HepG2 (cell line): ENCODE data around the gene TENT4B. TPM values are rescaled to one million over a fixed set of nuclear protein-coding genes. Genes with fewer than 3 reads are reported as not detected.

Experiments used
- AHR ChIP-seq: IDR thresholded peaks from 2 replicates; pipeline ENCODE4 v1.6.1; 2018; ENCODE audit warnings: missing genetic modification reagents, missing compliant biosample characterization
- CENPT ChIP-seq: sonication (generic); formaldehyde crosslinking; IDR thresholded peaks from 2 replicates; pipeline ENCODE4 v1.8.0; 2022; ENCODE audit warnings: low read depth, mild to moderate bottlenecking, moderate library complexity, missing genetic modification reagents
- CTCF ChIP-seq: sonication (generic); formaldehyde crosslinking; IDR thresholded peaks from 2 replicates; pipeline ENCODE4 v1.5.0; 2020; ENCODE audit warnings: mild to moderate bottlenecking, missing genetic modification reagents, moderate library complexity
- E2F5 ChIP-seq: sonication (generic); formaldehyde crosslinking; conservative IDR thresholded peaks from 2 replicates; pipeline ENCODE4 v1.4.0; 2020; ENCODE audit warnings: missing genetic modification reagents
- ISL2 ChIP-seq: sonication (generic); formaldehyde crosslinking; IDR thresholded peaks from 2 replicates; pipeline ENCODE4 v1.5.0; 2020; ENCODE audit warnings: missing genetic modification reagents
- KDM5B ChIP-seq: sonication (generic); formaldehyde crosslinking; IDR thresholded peaks from 2 replicates; pipeline ENCODE4 v1.4.0; 2020; ENCODE audit warnings: missing genetic modification reagents, mild to moderate bottlenecking, borderline replicate concordance
- MXD4 ChIP-seq: IDR thresholded peaks from 2 replicates; pipeline ENCODE4 v1.6.1; 2016; ENCODE audit warnings: mild to moderate bottlenecking, missing biosample characterization, missing genetic modification reagents
- RBM39 ChIP-seq: fragments of 200-400 bp; formaldehyde crosslinking; IDR thresholded peaks from one replicate; pipeline ENCODE4 v1.6.1; 2018; ENCODE audit warnings: antibody characterized with exemption, mild to moderate bottlenecking, low read depth, low read length; ENCODE audit not compliant: poor library complexity, severe bottlenecking
- SALL2 ChIP-seq: sonication (generic); formaldehyde crosslinking; IDR thresholded peaks from 2 replicates; pipeline ENCODE4 v1.8.1; 2023; ENCODE audit warnings: mild to moderate bottlenecking, missing genetic modification reagents, inconsistent platforms
- SMAD9 ChIP-seq: sonication (generic); formaldehyde crosslinking; IDR thresholded peaks from 2 replicates; pipeline ENCODE4 v1.5.1; 2020; ENCODE audit warnings: mild to moderate bottlenecking, missing genetic modification reagents
- SP2 ChIP-seq: sonication (generic); formaldehyde crosslinking; IDR thresholded peaks from 2 replicates; pipeline ENCODE4 v1.5.1; 2020; ENCODE audit warnings: mild to moderate bottlenecking, missing genetic modification reagents
- TMF1 ChIP-seq: sonication (generic); formaldehyde crosslinking; IDR thresholded peaks from 2 replicates; pipeline ENCODE4 v1.8.1; 2022; ENCODE audit warnings: low read depth, missing genetic modification reagents
- TOE1 ChIP-seq: sonication (generic); formaldehyde crosslinking; IDR thresholded peaks from 2 replicates; pipeline ENCODE4 v1.4.0; 2020; ENCODE audit warnings: mild to moderate bottlenecking, missing genetic modification reagents
- WIZ ChIP-seq: sonication (generic); formaldehyde crosslinking; IDR thresholded peaks from 2 replicates; pipeline ENCODE4 v1.5.1; 2020; ENCODE audit warnings: mild to moderate bottlenecking, missing genetic modification reagents
- ZBTB3 ChIP-seq: sonication (generic); formaldehyde crosslinking; IDR thresholded peaks from 2 replicates; pipeline ENCODE4 v1.4.0; 2020; ENCODE audit warnings: low read depth, mild to moderate bottlenecking, moderate library complexity, missing genetic modification reagents, borderline replicate concordance
- ZNF143 ChIP-seq: sonication (generic); formaldehyde crosslinking; IDR thresholded peaks from 2 replicates; pipeline ENCODE4 v1.4.0; 2020; ENCODE audit warnings: missing genetic modification reagents
- ZNF317 ChIP-seq: sonication (generic); formaldehyde crosslinking; IDR thresholded peaks from 2 replicates; pipeline ENCODE4 v1.5.0; 2020; ENCODE audit warnings: mild to moderate bottlenecking, missing genetic modification reagents
- ZNF543 ChIP-seq: sonication (generic); formaldehyde crosslinking; IDR thresholded peaks from 2 replicates; pipeline ENCODE4 v1.4.0; 2020; ENCODE audit warnings: mild to moderate bottlenecking, missing genetic modification reagents
- ZNF674 ChIP-seq: sonication (generic); formaldehyde crosslinking; IDR thresholded peaks from 2 replicates; pipeline ENCODE4 v1.5.0; 2020; ENCODE audit warnings: low read depth, mild to moderate bottlenecking, missing genetic modification reagents
- ZNF691 ChIP-seq: sonication (generic); formaldehyde crosslinking; IDR thresholded peaks from 2 replicates; pipeline ENCODE4 v1.4.0; 2020; ENCODE audit warnings: missing genetic modification reagents, low read depth, mild to moderate bottlenecking, borderline replicate concordance
- ZNF781 ChIP-seq: sonication (generic); formaldehyde crosslinking; IDR thresholded peaks from 2 replicates; pipeline ENCODE4 v1.5.1; 2020; ENCODE audit warnings: borderline replicate concordance, mild to moderate bottlenecking, missing genetic modification reagents; ENCODE audit errors: not compliant biosample characterization
- ZNF788 ChIP-seq: sonication (generic); formaldehyde crosslinking; IDR thresholded peaks from 2 replicates; pipeline ENCODE4 v1.5.0; 2020; ENCODE audit warnings: mild to moderate bottlenecking, missing genetic modification reagents, borderline replicate concordance
- ZNF792 ChIP-seq: IDR thresholded peaks from 2 replicates; pipeline ENCODE4 v1.6.1; 2016
- ZNF839 ChIP-seq: sonication (generic); formaldehyde crosslinking; IDR thresholded peaks from 2 replicates; pipeline ENCODE4 v1.4.0; 2020; ENCODE audit warnings: missing genetic modification reagents, mild to moderate bottlenecking, borderline replicate concordance
- polyA plus RNA-seq, 8 experiments: library from polyadenylated mRNA; depleted of rRNA in 3 of 8; stranded (reverse) in 7 of 8; unstranded in 1 of 8; fragments of >200 nt; fragmentation: Illumina TruSeq in 4 of 8; extraction: Trizol in 4 of 8; gene quantifications; 2 replicates each; pipeline versions ENCODE4 v1.2.1 to v1.2.3, GENCODE V29; 2011 to 2016; ENCODE audit warnings: low read depth in 4 of 8, missing spikeins in 1 of 8, mixed read lengths in 1 of 8; ENCODE audit not compliant: insufficient read depth in 1 of 8
- total RNA-seq, 5 experiments: library from RNA; depleted of rRNA; stranded (reverse); fragments of >200 nt; fragmentation: Illumina TruSeq; extraction: Trizol; gene quantifications; 2 replicates each; pipeline ENCODE4 v1.2.3, GENCODE V29; 2016; ENCODE audit warnings: low read depth in 1 of 5
- TF ChIP-seq, protein P1 (sequence below): IDR thresholded peaks from 2 replicates; pipeline ENCODE4 v1.6.1; 2018; ENCODE audit warnings: missing genetic modification reagents, mild to moderate bottlenecking, missing compliant biosample characterization

The TENT4B gene
- total and polyA plus RNA-seq, 2 of the 13 experiments (the other 11 are each of a cell fraction or from before 2014, with no cell fraction given) = 15.0 to 32.8 TPM

- TF ChIP-seq ZNF788 (CRISPR knock-in tag) (peak; percentile 93), SMAD9 (CRISPR knock-in tag) (no peak; the same call in 1 of the 2 replicates), ZNF792 (CRISPR knock-in tag) (peak; percentile 83; the same call in 1 of the 2 replicates), ZNF543 (CRISPR knock-in tag) (peak; percentile 12; the same call in 1 of the 2 replicates), CENPT (CRISPR knock-in tag) (peak; percentile 90; the same call in 1 of the 2 replicates), CTCF (0 out of 2 replicates have a peak, but pooled peaks have one; percentile 34), E2F5 (CRISPR knock-in tag) (peak; percentile 76; the same call in 1 of the 2 replicates), ZNF143 (peak; percentile 51; the same call in 1 of the 2 replicates), ZNF691 (peak; percentile 71; the same call in 1 of the 2 replicates), AHR (CRISPR knock-in tag) (peak; percentile 58; the same call in 1 of the 2 replicates), ZNF839 (peak; percentile 96), ZNF781 (CRISPR knock-in tag) (peak; percentile 60), SALL2 (CRISPR knock-in tag) (peak; percentile 77; the same call in 1 of the 2 replicates), TMF1 (CRISPR knock-in tag) (peak; percentile 40; the same call in 1 of the 2 replicates), WIZ (CRISPR knock-in tag) (peak; percentile 78; the same call in 1 of the 2 replicates), ZBTB3 (CRISPR knock-in tag) (no peak), KDM5B (peak; percentile 98), ZNF317 (peak; percentile 76), RBM39 (peak; percentile 66), ZNF674 (CRISPR knock-in tag) (0 out of 2 replicates have a peak, but pooled peaks have one; percentile 55), ISL2 (CRISPR knock-in tag) (no peak), TOE1 (0 out of 2 replicates have a peak, but pooled peaks have one; percentile 75), SP2 (CRISPR knock-in tag) (peak; percentile 58; the same call in 1 of the 2 replicates), MXD4 (peak; percentile 82; the same call in 1 of the 2 replicates)
- TF ChIP-seq, protein P1, sequence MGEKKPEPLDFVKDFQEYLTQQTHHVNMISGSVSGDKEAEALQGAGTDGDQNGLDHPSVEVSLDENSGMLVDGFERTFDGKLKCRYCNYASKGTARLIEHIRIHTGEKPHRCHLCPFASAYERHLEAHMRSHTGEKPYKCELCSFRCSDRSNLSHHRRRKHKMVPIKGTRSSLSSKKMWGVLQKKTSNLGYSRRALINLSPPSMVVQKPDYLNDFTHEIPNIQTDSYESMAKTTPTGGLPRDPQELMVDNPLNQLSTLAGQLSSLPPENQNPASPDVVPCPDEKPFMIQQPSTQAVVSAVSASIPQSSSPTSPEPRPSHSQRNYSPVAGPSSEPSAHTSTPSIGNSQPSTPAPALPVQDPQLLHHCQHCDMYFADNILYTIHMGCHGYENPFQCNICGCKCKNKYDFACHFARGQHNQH (CRISPR knock-in tag) = peak; percentile 69; the same call in 1 of the 2 replicates
Measured at GRCh38 chr16:50152807-50153595, at the start of gene TENT4B (continued).
